Measurements from ENCODE around the gene REPS1.
"Not testable (repeated sequence)": the region's sequence is repeated elsewhere in the genome, so short reads cannot be mapped to it uniquely, and the experiment has no call there.

The REPS1 gene

GRCh38 chr6:139028215-139028657 is 40.2 kb upstream of the REPS1 start:
- Histone ChIP-seq H2BK120ac (ENCODE audit: low read depth, low read length) (no peak overlapping the region), H3K27me3 (ENCODE audit: insufficient read depth, low read length, poor library complexity) (no peaks in the 10 kb centered on the region)

GRCh38 chr6:139027620-139028182 is 39.6 kb upstream of the REPS1 start:
- Histone ChIP-seq H3K79me2 (ENCODE audit: control insufficient read depth, insufficient read depth, low read length) (peaks cover 35% of the 10 kb centered on the region), H3K18ac (ENCODE audit: low read length) (no peak overlapping the region), H3K27ac (ENCODE audit: low read depth, low read length) (no peak overlapping the region), H3K27me3 (ENCODE audit: insufficient read depth, low read length, poor library complexity) (no peaks in the 10 kb centered on the region), H4K8ac (ENCODE audit: low read depth, low read length) (no peak overlapping the region), H3K4me2 (ENCODE audit: low read length) (peak overlapping the region; percentile 49), H2AK5ac (ENCODE audit: low read length) (no peak overlapping the region), H2BK5ac (ENCODE audit: low read length) (peak overlapping the region; percentile 37), H3K4ac (ENCODE audit: low read depth, low read length) (no peak overlapping the region), H3K36me3 (ENCODE audit: control insufficient read depth, insufficient read depth, low read length) (no peaks in the 10 kb centered on the region), H3K56ac (ENCODE audit: low read length) (peak overlapping the region; percentile 80), H3K9ac (ENCODE audit: low read length) (peak overlapping the region; percentile 93), H2BK15ac (replicated peaks; ENCODE audit: low read depth) (no peak overlapping the region), H4K5ac (ENCODE audit: low read length) (no peak overlapping the region), H3K79me1 (ENCODE audit: low read length) (peaks cover under 1% of the 10 kb centered on the region), H3K4me1 (ENCODE audit: control insufficient read depth, low read depth, low read length) (peaks cover 7% of the 10 kb centered on the region), H2BK120ac (ENCODE audit: low read depth, low read length) (no peak overlapping the region), H3K23ac (ENCODE audit: low read length) (no peak overlapping the region), H3K4me3 (ENCODE audit: low read length) (peak overlapping the region; percentile 5)
- WGBS (ENCODE audit: extremely low coverage, insufficient coverage, low lambda C conversion rate): no CpG with 5 or more reads among the region's 10 CpGs
- DNase-seq: peak; percentile 89

More at GRCh38 chr6:139028215-139028657, 40.2 kb upstream of the REPS1 start:
- no peak overlapping the region for H3K27ac ChIP-seq (ENCODE audit: low read depth, low read length)
- no peak for DNase-seq
- no peak overlapping the region for H4K5ac ChIP-seq (ENCODE audit: low read length)
- peaks cover 11% of the 10 kb centered on the region for H3K4me1 ChIP-seq (ENCODE audit: control insufficient read depth, low read depth, low read length)
- peak overlapping the region; percentile 49 for H3K4me2 ChIP-seq (ENCODE audit: low read length)
- no peak overlapping the region for H3K18ac ChIP-seq (ENCODE audit: low read length)
- no peak overlapping the region for H2BK15ac ChIP-seq (replicated peaks; ENCODE audit: low read depth)
- H3K79me2 ChIP-seq (ENCODE audit: control insufficient read depth, insufficient read depth, low read length): peaks cover 41% of the 10 kb centered on the region
- no peak overlapping the region for H2AK5ac ChIP-seq (ENCODE audit: low read length)
- no peaks in the 10 kb centered on the region for H3K36me3 ChIP-seq (ENCODE audit: control insufficient read depth, insufficient read depth, low read length)
- peak overlapping the region; percentile 93 for H3K4me3 ChIP-seq (ENCODE audit: low read length)
- peaks cover 5% of the 10 kb centered on the region for H3K79me1 ChIP-seq (ENCODE audit: low read length)
- H3K56ac ChIP-seq (ENCODE audit: low read length): peak overlapping the region; percentile 98
- no peak overlapping the region for H2BK5ac ChIP-seq (ENCODE audit: low read length)
- H3K23ac ChIP-seq (ENCODE audit: low read length): no peak overlapping the region
- H3K9ac ChIP-seq (ENCODE audit: low read length): peak overlapping the region; percentile 93
- no peak overlapping the region for H4K8ac ChIP-seq (ENCODE audit: low read depth, low read length)
- no CpG with 5 or more reads among the region's 14 CpGs for WGBS (ENCODE audit: extremely low coverage, insufficient coverage, low lambda C conversion rate)
- H3K4ac ChIP-seq (ENCODE audit: low read depth, low read length): peak overlapping the region; percentile 61

GRCh38 chr6:139025416-139025815 is 37.4 kb upstream of the REPS1 start:
- H2AK5ac ChIP-seq (ENCODE audit: low read length); H3K56ac ChIP-seq (ENCODE audit: low read length); H3K4me2 ChIP-seq (ENCODE audit: low read length); H4K8ac ChIP-seq (ENCODE audit: low read depth, low read length); H3K27me3 ChIP-seq (ENCODE audit: insufficient read depth, low read length, poor library complexity); H3K4me3 ChIP-seq (ENCODE audit: low read length); H3K23ac ChIP-seq (ENCODE audit: low read length); H4K5ac ChIP-seq (ENCODE audit: low read length); H2BK5ac ChIP-seq (ENCODE audit: low read length); H3K27ac ChIP-seq (ENCODE audit: low read depth, low read length); H3K18ac ChIP-seq (ENCODE audit: low read length); H3K4me1 ChIP-seq (ENCODE audit: control insufficient read depth, low read depth, low read length); H2BK15ac ChIP-seq (replicated peaks; ENCODE audit: low read depth); H2BK120ac ChIP-seq (ENCODE audit: low read depth, low read length); H3K79me1 ChIP-seq (ENCODE audit: low read length); H3K36me3 ChIP-seq (ENCODE audit: control insufficient read depth, insufficient read depth, low read length); H3K9ac ChIP-seq (ENCODE audit: low read length); DNase-seq; H3K4ac ChIP-seq (ENCODE audit: low read depth, low read length): not testable (repeated sequence)
- peaks cover 18% of the 10 kb centered on the region for H3K79me2 ChIP-seq (ENCODE audit: control insufficient read depth, insufficient read depth, low read length)
- no CpG with 5 or more reads among the region's 3 CpGs for WGBS (ENCODE audit: extremely low coverage, insufficient coverage, low lambda C conversion rate)

GRCh38 chr6:139020689-139021088 is 32.6 kb upstream of the REPS1 start:
- H3K18ac ChIP-seq (ENCODE audit: low read length): no peak overlapping the region
- DNase-seq: no peak
- H3K4me3 ChIP-seq (ENCODE audit: low read length): no peak overlapping the region
- no peak overlapping the region for H2AK5ac ChIP-seq (ENCODE audit: low read length)
- H3K27me3 ChIP-seq (ENCODE audit: insufficient read depth, low read length, poor library complexity): no peaks in the 10 kb centered on the region
- WGBS (ENCODE audit: extremely low coverage, insufficient coverage, low lambda C conversion rate): no CpG with 5 or more reads among the region's 3 CpGs
- H3K23ac ChIP-seq (ENCODE audit: low read length): no peak overlapping the region
- no peak overlapping the region for H4K8ac ChIP-seq (ENCODE audit: low read depth, low read length)
- no peak overlapping the region for H2BK5ac ChIP-seq (ENCODE audit: low read length)
- no peak overlapping the region for H4K5ac ChIP-seq (ENCODE audit: low read length)
- no peak overlapping the region for H3K4ac ChIP-seq (ENCODE audit: low read depth, low read length)
- no peak overlapping the region for H3K4me2 ChIP-seq (ENCODE audit: low read length)
- H2BK15ac ChIP-seq (replicated peaks; ENCODE audit: low read depth): no peak overlapping the region
- H3K56ac ChIP-seq (ENCODE audit: low read length): no peak overlapping the region
- H2BK120ac ChIP-seq (ENCODE audit: low read depth, low read length): no peak overlapping the region
- no peak overlapping the region for H3K27ac ChIP-seq (ENCODE audit: low read depth, low read length)
- no peaks in the 10 kb centered on the region for H3K36me3 ChIP-seq (ENCODE audit: control insufficient read depth, insufficient read depth, low read length)
- no peak overlapping the region for H3K9ac ChIP-seq (ENCODE audit: low read length)
- H3K4me1 ChIP-seq (ENCODE audit: control insufficient read depth, low read depth, low read length): no peaks in the 10 kb centered on the region
- no peaks in the 10 kb centered on the region for H3K79me1 ChIP-seq (ENCODE audit: low read length)
- H3K79me2 ChIP-seq (ENCODE audit: control insufficient read depth, insufficient read depth, low read length): no peaks in the 10 kb centered on the region

- Histone ChIP-seq H2BK120ac (ENCODE audit: low read depth, low read length) (no peak overlapping the region), H3K4me1 (ENCODE audit: control insufficient read depth, low read depth, low read length) (no peaks in the 10 kb centered on the region), H3K4ac (ENCODE audit: low read depth, low read length) (no peak overlapping the region), H3K79me2 (ENCODE audit: control insufficient read depth, insufficient read depth, low read length) (no peaks in the 10 kb centered on the region), H2AK5ac (ENCODE audit: low read length) (no peak overlapping the region), H2BK15ac (replicated peaks; ENCODE audit: low read depth) (no peak overlapping the region), H3K27ac (ENCODE audit: low read depth, low read length) (no peak overlapping the region), H4K5ac (ENCODE audit: low read length) (no peak overlapping the region), H3K79me1 (ENCODE audit: low read length) (no peaks in the 10 kb centered on the region), H3K27me3 (ENCODE audit: insufficient read depth, low read length, poor library complexity) (no peaks in the 10 kb centered on the region), H3K4me3 (ENCODE audit: low read length) (no peak overlapping the region), H4K8ac (ENCODE audit: low read depth, low read length) (no peak overlapping the region), H3K4me2 (ENCODE audit: low read length) (no peak overlapping the region), H3K36me3 (ENCODE audit: control insufficient read depth, insufficient read depth, low read length) (no peaks in the 10 kb centered on the region), H3K56ac (ENCODE audit: low read length) (no peak overlapping the region), H3K9ac (ENCODE audit: low read length) (no peak overlapping the region), H3K23ac (ENCODE audit: low read length) (no peak overlapping the region), H3K18ac (ENCODE audit: low read length) (no peak overlapping the region), H2BK5ac (ENCODE audit: low read length) (no peak overlapping the region)
- WGBS (ENCODE audit: extremely low coverage, insufficient coverage, low lambda C conversion rate): no CpG with 5 or more reads among the region's 2 CpGs
- DNase-seq: no peak
Measured at GRCh38 chr6:139019722-139020121, 31.7 kb upstream of the REPS1 start.

GRCh38 chr6:139017227-139017626 is 29.2 kb upstream of the REPS1 start:
- Histone ChIP-seq H3K4me3 (ENCODE audit: low read length) (no peak overlapping the region), H2BK5ac (ENCODE audit: low read length) (no peak overlapping the region), H3K36me3 (ENCODE audit: control insufficient read depth, insufficient read depth, low read length) (no peaks in the 10 kb centered on the region), H4K5ac (ENCODE audit: low read length) (no peak overlapping the region), H3K9ac (ENCODE audit: low read length) (no peak overlapping the region), H3K23ac (ENCODE audit: low read length) (no peak overlapping the region), H3K4me2 (ENCODE audit: low read length) (no peak overlapping the region), H3K79me1 (ENCODE audit: low read length) (no peaks in the 10 kb centered on the region), H3K4me1 (ENCODE audit: control insufficient read depth, low read depth, low read length) (no peaks in the 10 kb centered on the region), H3K79me2 (ENCODE audit: control insufficient read depth, insufficient read depth, low read length) (no peaks in the 10 kb centered on the region), H2BK15ac (replicated peaks; ENCODE audit: low read depth) (no peak overlapping the region), H3K4ac (ENCODE audit: low read depth, low read length) (no peak overlapping the region), H3K56ac (ENCODE audit: low read length) (no peak overlapping the region), H3K27ac (ENCODE audit: low read depth, low read length) (no peak overlapping the region), H3K27me3 (ENCODE audit: insufficient read depth, low read length, poor library complexity) (no peaks in the 10 kb centered on the region), H3K18ac (ENCODE audit: low read length) (no peak overlapping the region), H2AK5ac (ENCODE audit: low read length) (no peak overlapping the region), H4K8ac (ENCODE audit: low read depth, low read length) (no peak overlapping the region), H2BK120ac (ENCODE audit: low read depth, low read length) (no peak overlapping the region)
- DNase-seq: no peak
- no CpG with 5 or more reads among the region's 3 CpGs for WGBS (ENCODE audit: extremely low coverage, insufficient coverage, low lambda C conversion rate)

Measured in mesendoderm (in vitro differentiated cells).